HEK293 (cell line): ENCODE results near the gene VHLL.

ENCODE experiments used
- CTCF ChIA-PET: fragments of 350-600 bp; formaldehyde crosslinking; extraction: SDS; loops from one replicate; lab custom pipeline; 2021; ENCODE audit warnings: antibody characterized with exemption; lab: Yijun Ruan, JAX
- POLR2A ChIA-PET: fragments of 300-600 bp; formaldehyde crosslinking; extraction: SDS; loops from one replicate; lab custom pipeline; 2020; ENCODE audit warnings: antibody characterized with exemption, inconsistent platforms; lab: Yijun Ruan, JAX
- H3K27ac ChIP-seq: fragments of 200-500 bp; sonication (Bioruptor generic); 2 replicates; pipeline ENCODE4 v1.5.1; 2014; ENCODE audit warnings: low read depth, low read length, control low read depth, inconsistent platforms; ENCODE audit errors: extremely low read depth
- H3K36me3 ChIP-seq, 2 experiments: fragments of 200-500 bp in 1 of 2; sonication (Bioruptor generic) in 1 of 2; 1 replicate in 1 of 2; 2 replicates in 1 of 2; pipeline ENCODE4 v1.5.1; 2014 to 2017; ENCODE audit warnings: inconsistent platforms in 2 of 2, low read length in 2 of 2; ENCODE audit not compliant: control insufficient read depth in 2 of 2, insufficient read depth in 1 of 2
- H3K4me1 ChIP-seq: fragments of 200-500 bp; sonication (Bioruptor generic); 2 replicates; pipeline ENCODE4 v1.5.1; 2014; ENCODE audit warnings: mild to moderate bottlenecking, low read length, inconsistent platforms; ENCODE audit not compliant: control insufficient read depth, insufficient read depth
- H3K4me3 ChIP-seq: 2 replicates; pipeline ENCODE4 v1.5.1; 2011; ENCODE audit warnings: low read depth, mild to moderate bottlenecking, control low read depth, low read length, moderate library complexity
- H3K9me3 ChIP-seq: fragments of 200-500 bp; sonication (Bioruptor generic); 2 replicates; pipeline ENCODE4 v1.5.1; 2014; ENCODE audit warnings: low read depth, low read length, inconsistent platforms; ENCODE audit not compliant: control insufficient read depth, insufficient read depth
- GLIS1 ChIP-seq: fragments of 450-650 bp; formaldehyde crosslinking; IDR thresholded peaks from 2 replicates; pipeline ENCODE4 v1.5.1; 2016; ENCODE audit warnings: missing biosample characterization, missing genetic modification characterization
- HIC1 ChIP-seq: fragments of 450-650 bp; formaldehyde crosslinking; IDR thresholded peaks from 2 replicates; pipeline ENCODE4 v1.5.1; 2016; ENCODE audit warnings: missing biosample characterization, missing genetic modification characterization
- MZF1 ChIP-seq: fragments of 450-650 bp; formaldehyde crosslinking; IDR thresholded peaks from 2 replicates; pipeline ENCODE4 v1.5.1; 2017; ENCODE audit warnings: missing biosample characterization, missing genetic modification characterization, borderline replicate concordance
- OVOL3 ChIP-seq: fragments of 450-650 bp; formaldehyde crosslinking; IDR thresholded peaks from 2 replicates; pipeline ENCODE4 v1.5.1; 2016; ENCODE audit warnings: missing biosample characterization, missing genetic modification characterization
- SCRT1 ChIP-seq: fragments of 450-650 bp; formaldehyde crosslinking; IDR thresholded peaks from 2 replicates; pipeline ENCODE4 v1.5.1; 2016; ENCODE audit warnings: missing biosample characterization, missing genetic modification characterization, borderline replicate concordance
- ZBTB10 ChIP-seq: fragments of 450-650 bp; formaldehyde crosslinking; IDR thresholded peaks from 2 replicates; pipeline ENCODE4 v1.5.1; 2016; ENCODE audit warnings: missing biosample characterization, missing genetic modification characterization
- ZBTB17 ChIP-seq: fragments of 450-650 bp; formaldehyde crosslinking; IDR thresholded peaks from 2 replicates; pipeline ENCODE4 v1.5.1; 2016; ENCODE audit warnings: missing biosample characterization, missing genetic modification characterization
- ZBTB48 ChIP-seq: fragments of 450-650 bp; formaldehyde crosslinking; IDR thresholded peaks from 2 replicates; pipeline ENCODE4 v1.5.1; 2016; ENCODE audit warnings: missing biosample characterization, missing genetic modification characterization
- ZNF138 ChIP-seq: fragments of 450-650 bp; formaldehyde crosslinking; IDR thresholded peaks from 2 replicates; pipeline ENCODE4 v1.5.1; 2016; ENCODE audit warnings: missing biosample characterization, missing genetic modification characterization, borderline replicate concordance
- ZNF157 ChIP-seq: fragments of 450-650 bp; formaldehyde crosslinking; IDR thresholded peaks from 2 replicates; pipeline ENCODE4 v1.5.1; 2016; ENCODE audit warnings: missing biosample characterization, missing genetic modification characterization
- ZNF174 ChIP-seq: fragments of 450-650 bp; formaldehyde crosslinking; IDR thresholded peaks from 2 replicates; pipeline ENCODE4 v1.5.0; 2017; ENCODE audit warnings: missing biosample characterization, mild to moderate bottlenecking, missing genetic modification characterization
- ZNF341 ChIP-seq: fragments of 450-650 bp; formaldehyde crosslinking; IDR thresholded peaks from 2 replicates; pipeline ENCODE4; 2016; ENCODE audit warnings: low read depth, missing biosample characterization, missing genetic modification characterization
- ZNF416 ChIP-seq: fragments of 450-650 bp; formaldehyde crosslinking; IDR thresholded peaks from 2 replicates; pipeline ENCODE4 v1.5.1; 2016; ENCODE audit warnings: missing biosample characterization, missing genetic modification characterization
- ZNF549 ChIP-seq: fragments of 450-650 bp; IDR thresholded peaks from 2 replicates; pipeline ENCODE4 v1.5.1; 2018; ENCODE audit warnings: missing biosample characterization, missing genetic modification characterization, mild to moderate bottlenecking, inconsistent platforms, moderate library complexity
- ZNF560 ChIP-seq: fragments of 450-650 bp; formaldehyde crosslinking; IDR thresholded peaks from 2 replicates; pipeline ENCODE4 v1.5.1; 2017; ENCODE audit warnings: missing biosample characterization, missing genetic modification characterization, borderline replicate concordance
- ZNF76 ChIP-seq: fragments of 450-650 bp; formaldehyde crosslinking; IDR thresholded peaks from 2 replicates; pipeline ENCODE4; 2016; ENCODE audit warnings: low read depth, missing biosample characterization, missing genetic modification characterization, borderline replicate concordance
- ZNF837 ChIP-seq: fragments of 450-650 bp; formaldehyde crosslinking; IDR thresholded peaks from 2 replicates; pipeline ENCODE4 v1.5.1; 2016; ENCODE audit warnings: missing biosample characterization, missing genetic modification characterization
- TF ChIP-seq, protein P1 (sequence below): fragments of 450-650 bp; formaldehyde crosslinking; IDR thresholded peaks from 2 replicates; pipeline ENCODE4 v1.5.1; 2016; ENCODE audit warnings: missing biosample characterization, missing genetic modification characterization
- TF ChIP-seq, protein P2 (sequence below): fragments of 450-650 bp; formaldehyde crosslinking; IDR thresholded peaks from 2 replicates; pipeline ENCODE4 v1.5.1; 2016; ENCODE audit warnings: missing biosample characterization, missing genetic modification characterization

Gene VHLL

DNA sequence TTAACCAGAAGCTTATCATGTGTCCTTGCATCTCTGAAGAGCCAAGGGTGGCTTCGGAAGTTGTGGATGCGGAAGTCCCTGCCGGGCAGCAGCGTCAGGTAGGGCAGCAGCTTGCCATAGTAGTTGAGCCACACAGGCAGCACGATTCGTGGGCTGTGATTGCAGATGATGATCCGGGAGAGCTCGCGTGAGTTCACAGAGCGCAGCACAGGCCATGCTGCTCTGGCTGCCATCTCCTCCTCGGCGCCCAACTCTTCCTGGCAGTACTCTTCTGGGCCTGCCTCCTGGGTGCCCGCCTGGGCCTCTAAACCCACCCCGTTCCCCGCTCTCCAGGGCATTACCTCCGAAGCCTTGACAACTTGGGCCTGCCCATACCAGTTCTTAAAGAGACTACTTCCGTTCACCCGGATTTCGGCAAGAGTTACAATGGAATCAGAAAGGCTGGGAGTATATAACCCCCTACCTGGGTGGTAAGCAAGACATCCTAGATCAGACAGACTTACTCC lies at the start of gene VHLL:
Gene VHLL, minus strand, starts transcription at position 456 of the 506 bp plus-strand sequence. Its CDS starts 118 bp downstream, at position 338.
- no peak for TF ChIP-seq ZNF76
- POLR2A ChIA-PET, result no interaction called here
- CTCF ChIA-PET, result interaction anchor here (1.0 kb wide), 1 partner anchor 21 kb away, joined by 3 read pairs; no protein-coding TSS in a partner anchor
- H3K4me3 ChIP-seq, result no peak within 1 kb of the TSS
- no peak within 1 kb of the TSS for H3K27ac ChIP-seq
- H3K36me3 ChIP-seq, result peaks cover under 1 to 13% of the 10 kb centered on the region in 2 experiments; a peak in 2 of 3 replicates
- H3K4me1 ChIP-seq, result peaks cover 3% of the 10 kb centered on the region; the same call in 1 of the 2 replicates
- no peaks in the 10 kb centered on the region for H3K9me3 ChIP-seq

- H3K27ac ChIP-seq, result no peak overlapping the region
- POLR2A ChIA-PET, result interaction anchor here (1.6 kb wide), 1 partner anchor 10 kb away, joined by 5 read pairs; the partner anchor contains the start of genes CCT3 and TSACC
- H3K4me3 ChIP-seq, result no peak overlapping the region
- no peaks in the 10 kb centered on the region for H3K9me3 ChIP-seq
- H3K36me3 ChIP-seq, result no peaks in the 10 kb centered on the region
- no peaks in the 10 kb centered on the region for H3K4me1 ChIP-seq
- no peak for TF ChIP-seq MZF1 (tag by site-specific recombination)
- TF ChIP-seq ZNF549, result no peak
- TF ChIP-seq ZBTB48 (tag by site-specific recombination), result no peak
- TF ChIP-seq ZNF416 (tag by site-specific recombination), result no peak
- TF ChIP-seq, all 188 proteins: peak for 0
- CTCF ChIA-PET, result interaction anchor here (1.0 to 4.9 kb wide), 4 partner anchors 9 to 99 kb away, joined by 4 to 36 read pairs (median 6); no protein-coding TSS in a partner anchor
Measured at GRCh38 chr1:156347331-156347730, 48.2 kb upstream of the VHLL start.

GRCh38 chr1:156346636-156347035 lies 47.5 kb upstream of the VHLL start:
- Histone ChIP-seq H3K27ac (no peak overlapping the region), H3K9me3 (no peaks in the 10 kb centered on the region), H3K4me3 (no peak overlapping the region), H3K36me3 (no peaks in the 10 kb centered on the region), H3K4me1 (no peaks in the 10 kb centered on the region)
- TF ChIP-seq ZBTB17 (tag by site-specific recombination), result no peak
- no peak for TF ChIP-seq OVOL3
- TF ChIP-seq, protein P1, sequence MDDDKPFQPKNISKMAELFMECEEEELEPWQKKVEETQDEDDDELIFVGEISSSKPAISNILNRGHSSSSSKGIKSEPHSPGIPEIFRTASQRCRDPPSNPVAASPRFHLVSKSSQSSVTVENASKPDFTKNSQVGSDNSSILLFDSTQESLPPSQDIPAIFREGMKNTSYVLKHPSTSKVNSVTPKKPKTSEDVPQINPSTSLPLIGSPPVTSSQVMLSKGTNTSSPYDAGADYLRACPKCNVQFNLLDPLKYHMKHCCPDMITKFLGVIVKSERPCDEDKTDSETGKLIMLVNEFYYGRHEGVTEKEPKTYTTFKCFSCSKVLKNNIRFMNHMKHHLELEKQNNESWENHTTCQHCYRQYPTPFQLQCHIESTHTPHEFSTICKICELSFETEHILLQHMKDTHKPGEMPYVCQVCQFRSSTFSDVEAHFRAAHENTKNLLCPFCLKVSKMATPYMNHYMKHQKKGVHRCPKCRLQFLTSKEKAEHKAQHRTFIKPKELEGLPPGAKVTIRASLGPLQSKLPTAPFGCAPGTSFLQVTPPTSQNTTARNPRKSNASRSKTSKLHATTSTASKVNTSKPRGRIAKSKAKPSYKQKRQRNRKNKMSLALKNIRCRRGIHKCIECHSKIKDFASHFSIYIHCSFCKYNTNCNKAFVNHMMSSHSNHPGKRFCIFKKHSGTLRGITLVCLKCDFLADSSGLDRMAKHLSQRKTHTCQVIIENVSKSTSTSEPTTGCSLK (tag by site-specific recombination), result no peak
- no peak for TF ChIP-seq SCRT1 (tag by site-specific recombination)
- no peak for TF ChIP-seq GLIS1
- TF ChIP-seq ZNF174, result no peak
- no peak for TF ChIP-seq ZNF560
- no peak for TF ChIP-seq HIC1 (tag by site-specific recombination)
- TF ChIP-seq ZNF157 (tag by site-specific recombination), result no peak
- TF ChIP-seq, protein P2, sequence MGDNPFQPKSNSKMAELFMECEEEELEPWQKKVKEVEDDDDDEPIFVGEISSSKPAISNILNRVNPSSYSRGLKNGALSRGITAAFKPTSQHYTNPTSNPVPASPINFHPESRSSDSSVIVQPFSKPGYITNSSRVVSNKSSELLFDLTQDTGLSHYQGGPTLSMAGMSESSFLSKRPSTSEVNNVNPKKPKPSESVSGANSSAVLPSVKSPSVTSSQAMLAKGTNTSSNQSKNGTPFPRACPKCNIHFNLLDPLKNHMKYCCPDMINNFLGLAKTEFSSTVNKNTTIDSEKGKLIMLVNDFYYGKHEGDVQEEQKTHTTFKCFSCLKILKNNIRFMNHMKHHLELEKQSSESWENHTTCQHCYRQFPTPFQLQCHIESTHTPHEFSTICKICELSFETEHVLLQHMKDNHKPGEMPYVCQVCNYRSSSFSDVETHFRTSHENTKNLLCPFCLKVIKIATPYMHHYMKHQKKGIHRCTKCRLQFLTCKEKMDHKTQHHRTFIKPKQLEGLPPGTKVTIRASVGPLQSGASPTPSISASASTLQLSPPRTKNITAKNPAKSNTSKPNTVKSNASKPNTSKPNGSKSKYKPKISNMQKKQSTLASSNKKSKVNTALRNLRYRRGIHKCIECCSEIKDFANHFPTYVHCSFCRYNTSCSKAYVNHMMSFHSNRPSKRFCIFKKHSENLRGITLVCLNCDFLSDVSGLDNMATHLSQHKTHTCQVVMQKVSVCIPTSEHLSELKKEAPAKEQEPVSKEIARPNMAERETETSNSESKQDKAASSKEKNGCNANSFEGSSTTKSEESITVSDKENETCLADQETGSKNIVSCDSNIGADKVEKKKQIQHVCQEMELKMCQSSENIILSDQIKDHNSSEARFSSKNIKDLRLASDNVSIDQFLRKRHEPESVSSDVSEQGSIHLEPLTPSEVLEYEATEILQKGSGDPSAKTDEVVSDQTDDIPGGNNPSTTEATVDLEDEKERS (tag by site-specific recombination), result no peak
- no peak for TF ChIP-seq ZNF138 (tag by site-specific recombination)
- TF ChIP-seq ZNF341 (tag by site-specific recombination), result no peak
- no peak for TF ChIP-seq ZNF837 (tag by site-specific recombination)
- no peak for TF ChIP-seq ZBTB10 (tag by site-specific recombination)
- TF ChIP-seq, all 188 proteins: peak for 0
- CTCF ChIA-PET, result interaction anchor here (4.9 kb wide), 1 partner anchor 13 kb away, joined by 36 read pairs; no protein-coding TSS in a partner anchor
- POLR2A ChIA-PET, result interaction anchor here (1.6 kb wide), 1 partner anchor 9 kb away, joined by 5 read pairs; the partner anchor contains the start of genes CCT3 and TSACC
